Measurements from ENCODE around the gene ROS1.
"Not testable (repeated sequence)": the region's sequence is repeated elsewhere in the genome, so short reads cannot be mapped to it uniquely, and the experiment has no call there.

The ROS1 gene

DNA sequence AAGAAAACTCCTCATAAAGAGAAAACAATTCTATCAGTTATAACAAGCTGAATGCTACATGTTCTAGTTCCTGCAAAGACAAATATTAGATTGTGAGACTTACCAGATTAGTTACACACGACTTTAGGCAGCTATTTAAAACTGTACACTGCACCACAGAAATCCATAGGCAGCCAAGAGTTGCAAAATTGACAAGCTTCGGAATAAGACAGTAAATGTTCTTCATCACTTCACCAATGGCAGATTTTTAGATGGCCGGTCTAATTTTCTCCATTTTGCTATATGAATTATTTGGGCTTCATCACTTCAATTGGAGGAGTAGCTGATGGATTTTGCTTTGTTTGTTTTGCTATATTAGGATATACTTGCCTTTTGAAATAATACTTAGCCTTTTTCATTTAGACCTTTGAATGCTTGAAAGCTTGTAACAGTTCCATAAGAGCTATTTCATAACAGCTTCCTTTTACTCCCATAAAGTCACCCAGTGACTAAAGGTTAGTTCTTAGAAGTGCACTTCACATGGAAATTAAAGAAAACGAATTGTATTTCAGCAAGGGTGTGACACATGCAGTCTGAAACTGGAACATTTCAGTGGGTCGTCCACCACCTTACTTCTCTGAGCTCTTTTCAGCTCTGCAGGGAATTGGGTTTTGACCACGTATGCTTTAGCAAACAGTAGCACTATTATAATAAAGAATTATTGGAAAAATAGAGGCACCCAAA is at the start of gene ROS1:
TSS of gene ROS1 (minus strand) at position 512 of the 723 bp plus-strand sequence. CDS start at position 226, 286 bp downstream.
- DNase-seq (ENCODE audit: low spot score): no peak

DNA sequence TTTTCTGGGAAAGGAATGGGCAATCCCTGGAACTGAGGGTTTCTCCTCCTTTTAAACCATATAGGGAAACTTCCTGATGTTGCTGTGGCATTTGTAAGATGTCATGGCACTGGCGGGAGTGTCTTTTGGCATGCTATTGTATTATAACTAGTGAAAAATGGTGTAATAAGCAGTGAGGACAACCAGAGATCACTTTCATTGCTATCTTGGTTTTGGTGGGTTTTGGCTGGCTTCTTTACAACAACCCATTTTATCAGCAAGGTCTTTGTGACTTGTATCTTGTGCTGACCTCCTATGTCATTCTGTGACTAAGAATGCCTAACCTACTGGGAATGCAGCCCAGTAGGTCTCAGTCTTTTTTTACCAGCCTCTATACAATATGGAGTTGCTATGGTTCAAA is 47.7 kb upstream of the ROS1 start:
- no peak for DNase-seq (ENCODE audit: low spot score)

DNA sequence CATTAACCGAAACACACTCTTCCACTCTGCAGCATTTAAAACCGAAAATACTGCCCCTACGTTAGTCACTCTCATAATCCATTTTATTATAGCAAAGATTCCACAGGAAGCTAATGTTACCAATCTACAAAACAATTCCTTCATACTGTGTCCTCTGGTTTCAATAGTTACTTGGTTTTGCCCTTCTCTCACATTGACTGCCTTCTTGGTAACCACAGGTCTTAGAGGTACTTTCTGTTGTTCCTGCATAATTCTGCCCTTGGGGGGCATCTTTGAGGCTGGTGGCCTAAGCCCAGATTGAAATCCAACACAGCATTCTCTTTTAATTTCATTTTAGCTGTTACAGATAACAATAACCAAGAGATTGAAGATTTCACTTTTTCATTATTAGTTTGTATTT is 46.9 kb upstream of the ROS1 start:
- no peak for DNase-seq (ENCODE audit: low spot score)

DNA sequence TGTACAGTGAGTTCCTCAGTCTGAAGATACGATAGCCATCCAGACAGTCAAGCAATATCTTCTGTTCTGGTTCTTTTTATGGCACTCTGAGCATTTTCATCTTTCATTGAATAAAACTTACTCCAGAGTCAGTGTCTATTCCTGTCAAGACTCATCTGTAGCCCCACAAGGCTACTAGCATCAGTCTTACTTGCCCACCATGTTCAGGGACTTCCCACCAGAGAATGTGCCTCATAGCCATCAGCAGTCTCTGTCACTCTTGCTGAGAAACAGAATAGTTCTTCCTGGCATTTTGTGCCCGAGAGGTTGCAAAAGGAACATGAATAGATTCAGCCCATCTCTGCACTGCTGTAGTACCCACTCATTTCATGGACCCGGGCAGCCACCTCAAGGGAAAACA is 44.0 kb upstream of the ROS1 start:
- no peak for DNase-seq (ENCODE audit: low spot score)

DNA sequence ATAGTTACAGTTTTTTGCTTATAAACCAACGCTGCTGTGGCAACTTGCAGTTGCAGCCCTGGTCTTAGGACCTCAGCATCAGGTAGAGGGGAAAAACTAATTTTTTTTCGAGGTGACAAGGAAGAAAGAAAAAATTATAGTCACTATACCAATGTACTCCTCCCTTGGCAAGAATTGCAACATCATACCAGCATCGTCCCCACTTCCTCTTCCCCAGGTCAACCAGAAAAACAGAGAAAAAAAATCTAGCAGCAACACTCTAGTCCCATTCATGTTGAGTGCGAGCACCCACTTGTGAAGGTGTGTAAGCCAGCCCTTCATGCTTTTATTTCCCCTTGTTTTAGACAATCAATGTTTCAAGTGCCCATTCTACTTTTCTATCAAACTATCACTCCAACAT is 43.6 kb upstream of the ROS1 start:
- no peak for DNase-seq (ENCODE audit: low spot score)

GRCh38 chr6:117468527-117468926 is 42.8 kb upstream of the ROS1 start:
- DNase-seq (ENCODE audit: low spot score): not testable (repeated sequence)

GRCh38 chr6:117467876-117468275 is 42.1 kb upstream of the ROS1 start:
- DNase-seq (ENCODE audit: low spot score): no peak

GRCh38 chr6:117465691-117466090 is 39.9 kb upstream of the ROS1 start:
- no peak for DNase-seq (ENCODE audit: low spot score)

DNA sequence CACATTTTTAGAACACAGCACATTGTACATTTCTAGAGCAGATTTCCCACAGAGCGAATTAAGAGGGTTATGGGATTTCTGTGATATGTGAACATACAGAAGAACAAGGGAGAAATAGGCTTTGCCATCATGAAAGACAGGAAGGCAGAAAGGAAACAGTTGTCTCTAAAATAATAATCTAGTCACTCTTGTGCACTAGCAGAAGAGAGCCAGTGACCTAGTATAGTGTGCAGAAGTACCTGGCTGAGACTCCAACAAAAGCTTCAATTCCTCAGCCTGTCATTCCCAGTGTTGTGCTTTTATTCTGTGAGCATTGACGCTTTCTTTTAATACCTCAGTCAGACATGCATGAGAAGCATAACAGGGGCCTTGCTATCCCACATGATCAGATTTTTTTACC is 39.0 kb upstream of the ROS1 start:
- DNase-seq (ENCODE audit: low spot score): no peak

GRCh38 chr6:117463762-117464665 is 38.3 kb upstream of the ROS1 start:
- peak; percentile 11 for DNase-seq (ENCODE audit: low spot score)

DNA sequence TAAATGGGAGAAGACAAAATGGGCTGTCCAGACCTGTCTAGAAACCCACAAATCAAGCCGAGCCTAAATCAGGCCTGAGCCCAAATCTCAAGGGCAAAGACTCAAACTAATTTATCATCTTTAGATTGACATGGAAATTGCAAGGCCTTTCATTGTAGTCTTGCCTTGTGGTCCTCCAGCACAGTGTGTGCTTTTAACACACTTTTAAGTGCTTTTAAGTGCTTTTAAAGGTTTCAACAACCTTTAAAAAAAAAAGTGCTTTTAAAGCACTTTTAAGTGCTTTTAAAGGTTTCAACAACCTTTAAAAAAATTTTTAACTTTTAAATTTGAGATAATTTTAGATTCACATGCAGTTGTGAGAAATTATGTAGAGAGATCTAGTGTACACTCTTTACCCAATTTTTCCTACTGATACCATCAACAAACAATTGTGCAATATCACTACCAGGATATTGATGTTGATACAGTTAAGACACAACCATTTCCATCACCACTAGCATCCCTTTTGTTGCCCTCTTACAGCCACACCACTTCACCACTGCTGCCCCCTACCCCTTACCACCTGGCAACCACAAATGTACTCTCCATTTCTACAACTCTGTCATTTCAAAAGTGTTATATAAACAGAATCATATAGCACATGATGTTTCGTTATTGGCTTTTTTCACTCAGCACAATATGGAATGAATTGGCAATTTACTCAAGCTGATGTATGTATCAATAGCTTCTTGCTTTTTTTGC is 33.6 kb upstream of the ROS1 start:
- no peak for DNase-seq (ENCODE audit: low spot score)

- no peak for DNase-seq (ENCODE audit: low spot score)
Observed at GRCh38 chr6:117456998-117457397, 31.3 kb upstream of the ROS1 start.

- no peak for DNase-seq (ENCODE audit: low spot score)
Observed at GRCh38 chr6:117456250-117456649, 30.5 kb upstream of the ROS1 start.

DNA sequence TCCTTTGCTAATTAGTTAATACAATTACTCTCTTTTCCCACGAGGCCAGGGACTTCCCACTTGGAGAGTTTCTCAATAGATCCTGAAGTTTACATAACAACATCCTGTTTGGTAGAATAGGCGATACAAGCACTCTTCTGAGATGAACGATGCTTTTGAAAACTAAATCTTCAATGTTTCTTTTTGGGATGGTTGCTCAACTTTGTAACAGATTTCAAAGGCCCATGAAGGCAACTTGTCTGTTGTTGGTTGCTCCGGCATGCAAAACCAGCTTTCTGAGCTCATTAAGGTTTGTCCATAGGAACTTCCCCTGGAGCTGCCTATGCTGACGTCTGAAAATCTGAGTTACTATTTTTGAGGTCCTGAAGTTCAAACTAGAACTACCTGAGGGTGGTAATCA is 25.9 kb upstream of the ROS1 start:
- no peak for DNase-seq (ENCODE audit: low spot score)

DNA sequence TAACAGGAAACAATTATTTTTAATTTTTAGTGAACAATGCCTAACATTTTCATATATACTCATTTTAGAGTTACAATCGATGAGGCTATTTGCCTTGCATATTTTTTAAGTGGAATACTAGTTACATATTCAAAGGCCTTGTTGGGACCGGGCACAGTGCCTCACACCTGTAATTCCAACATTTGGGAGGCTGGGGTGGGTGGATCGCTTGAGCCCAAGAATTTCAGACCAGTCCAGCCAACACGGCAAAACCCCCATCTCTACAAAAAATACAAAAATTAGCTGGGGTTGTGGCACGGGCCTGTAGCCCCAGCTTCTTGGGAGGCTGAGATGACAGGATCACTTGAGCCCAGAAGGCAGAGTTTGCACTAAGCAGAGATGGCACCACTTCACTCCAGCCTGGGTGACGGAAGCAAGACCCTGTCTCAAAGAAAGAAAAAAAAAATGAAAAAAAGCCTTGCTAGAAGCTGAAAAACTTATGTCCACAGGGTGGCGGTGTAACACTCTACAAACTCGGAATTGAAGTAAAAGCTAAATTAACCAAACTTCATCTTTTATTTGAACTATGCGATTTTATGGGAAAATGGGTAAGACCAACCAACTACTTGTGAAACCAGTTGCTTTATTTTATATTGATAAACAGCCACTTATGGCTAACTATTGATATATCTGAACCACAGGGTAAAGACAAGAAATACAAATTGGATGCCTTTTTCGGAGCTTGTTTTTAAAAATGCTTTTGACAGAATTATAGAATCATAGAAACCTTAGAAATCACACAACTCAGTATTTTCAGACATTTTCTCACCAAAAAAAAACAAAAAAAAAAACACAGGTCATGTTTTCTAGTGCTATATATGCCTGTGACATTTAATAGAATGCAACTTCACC is 24.1 kb upstream of the ROS1 start:
- DNase-seq (ENCODE audit: low spot score): peak; percentile 68

- no peak for DNase-seq (ENCODE audit: low spot score)
Observed at GRCh38 chr6:117448732-117449485, 23.2 kb upstream of the ROS1 start.

GRCh38 chr6:117448011-117448410 is 22.3 kb upstream of the ROS1 start:
- DNase-seq (ENCODE audit: low spot score): no peak

- DNase-seq (ENCODE audit: low spot score): no peak
Observed at GRCh38 chr6:117446861-117447260, 21.1 kb upstream of the ROS1 start.

DNA sequence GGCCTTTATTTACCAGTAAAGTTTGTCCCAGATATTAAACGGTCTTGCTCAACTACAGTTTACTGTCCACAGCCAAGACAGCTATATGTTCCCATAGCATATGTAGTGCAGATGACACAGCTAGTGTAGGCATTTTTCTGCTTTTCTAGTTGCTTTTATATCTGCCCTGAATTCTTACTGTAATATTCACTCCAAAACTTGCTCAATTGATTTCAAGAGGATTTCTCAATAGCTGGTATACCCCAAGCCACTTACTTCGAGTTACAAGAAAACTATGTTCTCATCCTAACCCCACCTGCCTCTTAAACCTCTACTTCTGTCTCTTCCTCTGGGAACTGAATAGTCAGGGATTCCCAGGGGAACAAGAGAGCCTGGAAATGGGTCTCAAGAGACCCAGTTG is 18.9 kb upstream of the ROS1 start:
- no peak for DNase-seq (ENCODE audit: low spot score)

- not testable (repeated sequence) for DNase-seq (ENCODE audit: low spot score)
Observed at GRCh38 chr6:117442313-117442712, 16.6 kb upstream of the ROS1 start.

- no peak for DNase-seq (ENCODE audit: low spot score)
Observed at GRCh38 chr6:117441824-117442264, 16.1 kb upstream of the ROS1 start.
